HG03066 (cell line): ENCODE results near the gene PCSK7.
"Not testable (repeated sequence)": the region's sequence is repeated elsewhere in the genome, so short reads cannot be mapped to it uniquely, and the experiment has no call there.

Experiments
- ATAC-seq: cut with Tn5 transposase; IDR thresholded peaks from one replicate; pipeline ENCODE4 v1.9.1; 2021; ENCODE audit warnings: low read depth; ENCODE audit not compliant: unreplicated experiment

Gene PCSK7

GRCh38 chr11:117217141-117218084 lies 14.5 kb downstream of the PCSK7 start:
- no peak for ATAC-seq

DNA sequence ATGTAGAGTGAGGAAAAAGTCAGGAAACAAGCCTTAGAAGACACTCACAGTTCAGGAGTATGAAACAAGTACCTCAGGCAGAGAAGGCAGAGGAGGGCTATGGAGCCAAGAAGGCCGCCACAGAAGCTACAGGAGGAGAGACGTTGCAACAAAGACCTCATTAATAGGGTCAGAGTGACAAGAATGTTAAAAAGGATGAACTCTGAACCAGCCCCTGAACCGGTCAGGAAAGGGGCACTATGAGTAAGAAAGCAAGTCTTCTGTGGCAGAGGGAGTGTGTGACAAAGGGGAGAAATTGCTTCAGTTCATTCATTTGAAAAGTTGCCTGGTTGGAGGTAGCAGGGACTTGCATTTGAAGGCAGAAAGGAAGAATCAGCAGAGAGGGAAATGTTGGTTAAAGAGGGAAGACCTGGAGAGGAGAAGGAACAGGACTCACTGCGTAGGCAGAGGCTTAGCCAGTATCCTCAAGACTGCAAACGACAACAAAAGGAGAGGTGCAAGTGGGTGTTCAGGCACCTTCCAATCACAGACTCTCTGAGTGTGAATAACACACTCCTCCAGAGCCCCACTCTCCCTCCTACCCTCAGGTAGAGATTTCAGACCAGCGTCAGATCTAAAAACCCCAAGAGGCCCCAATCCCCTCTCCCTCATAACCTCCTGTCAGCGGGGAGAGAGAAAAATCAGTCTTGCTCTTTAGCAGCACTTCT lies 17.3 kb downstream of the PCSK7 start:
- no peak for ATAC-seq

DNA sequence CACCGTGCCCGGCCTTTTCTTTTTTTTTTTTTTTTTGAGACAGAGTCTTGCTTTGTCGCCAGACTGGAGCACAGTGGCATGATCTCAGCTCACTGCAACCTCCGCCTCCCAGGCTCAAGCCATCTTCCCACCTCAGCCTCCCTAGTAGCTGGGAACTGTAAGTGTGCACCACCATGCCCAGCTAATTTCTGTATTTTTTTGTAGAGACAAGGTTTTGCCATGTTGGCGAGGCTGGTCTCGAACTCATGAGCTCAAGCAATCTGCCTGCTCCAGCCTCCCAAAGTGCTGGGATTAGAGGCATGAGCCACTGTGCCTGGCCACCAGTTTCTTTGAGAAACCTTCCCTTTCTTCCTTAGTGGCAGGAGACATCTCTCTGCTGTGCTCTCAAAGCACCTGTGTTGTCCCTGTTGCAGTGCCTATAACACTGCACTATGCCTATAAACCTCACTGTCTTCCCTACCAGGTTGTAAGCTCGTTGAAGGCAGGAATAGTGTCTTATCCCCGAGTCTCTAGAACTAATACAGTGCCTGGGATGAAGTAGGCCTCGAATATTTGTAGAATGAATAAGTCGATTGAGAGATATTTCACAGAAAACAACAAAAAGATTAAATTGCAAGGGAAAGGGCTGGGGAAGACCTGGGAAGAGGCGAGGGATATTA lies 19.0 kb downstream of the PCSK7 start:
- no peak for ATAC-seq

- no peak for ATAC-seq
Measured at GRCh38 chr11:117210620-117211019, 21.3 kb downstream of the PCSK7 start.

DNA sequence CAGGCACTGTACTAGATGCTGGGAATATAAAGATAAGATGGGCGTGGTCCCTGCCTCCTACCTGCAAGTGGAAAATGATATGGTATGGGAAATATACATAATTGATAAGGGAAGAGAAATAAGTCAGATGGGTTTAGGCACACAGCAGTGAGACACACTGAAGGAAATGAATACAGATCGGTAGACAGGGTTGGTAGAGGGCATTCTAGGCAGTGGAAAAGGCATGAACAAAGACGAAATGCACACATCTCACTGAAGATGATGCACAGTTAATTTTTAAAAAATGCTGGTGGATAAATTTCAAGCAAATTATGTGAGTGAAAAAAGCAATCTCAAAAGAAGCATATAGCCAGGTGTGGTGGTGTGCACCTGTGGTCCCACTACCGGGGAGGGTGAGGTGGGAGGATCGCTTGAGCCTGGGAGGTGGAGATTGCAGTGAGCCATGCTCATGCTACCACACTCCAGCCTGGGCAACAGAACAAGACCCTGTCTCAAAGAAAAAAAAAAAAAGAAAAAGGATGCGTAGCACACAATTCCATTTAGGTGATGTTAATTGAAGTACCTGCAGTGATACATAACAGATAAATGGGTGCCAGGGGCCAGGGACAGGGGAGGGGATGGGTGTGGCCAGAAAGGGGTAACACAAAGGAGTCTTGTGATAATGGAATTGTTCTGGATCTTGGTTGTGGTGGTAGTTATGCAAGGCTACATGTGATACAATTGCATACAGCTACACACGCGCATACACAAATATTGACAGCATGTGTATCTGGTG lies 22.3 kb downstream of the PCSK7 start:
- ATAC-seq = not testable (repeated sequence)

- not testable (repeated sequence) for ATAC-seq
Measured at GRCh38 chr11:117208710-117209109, 23.2 kb downstream of the PCSK7 start.

- ATAC-seq = not testable (repeated sequence)
Measured at GRCh38 chr11:117207481-117207880, 24.4 kb downstream of the PCSK7 start.

GRCh38 chr11:117206859-117207258 lies 25.0 kb downstream of the PCSK7 start:
- not testable (repeated sequence) for ATAC-seq

GRCh38 chr11:117206111-117206510 lies 25.8 kb downstream of the PCSK7 start:
- not testable (repeated sequence) for ATAC-seq

DNA sequence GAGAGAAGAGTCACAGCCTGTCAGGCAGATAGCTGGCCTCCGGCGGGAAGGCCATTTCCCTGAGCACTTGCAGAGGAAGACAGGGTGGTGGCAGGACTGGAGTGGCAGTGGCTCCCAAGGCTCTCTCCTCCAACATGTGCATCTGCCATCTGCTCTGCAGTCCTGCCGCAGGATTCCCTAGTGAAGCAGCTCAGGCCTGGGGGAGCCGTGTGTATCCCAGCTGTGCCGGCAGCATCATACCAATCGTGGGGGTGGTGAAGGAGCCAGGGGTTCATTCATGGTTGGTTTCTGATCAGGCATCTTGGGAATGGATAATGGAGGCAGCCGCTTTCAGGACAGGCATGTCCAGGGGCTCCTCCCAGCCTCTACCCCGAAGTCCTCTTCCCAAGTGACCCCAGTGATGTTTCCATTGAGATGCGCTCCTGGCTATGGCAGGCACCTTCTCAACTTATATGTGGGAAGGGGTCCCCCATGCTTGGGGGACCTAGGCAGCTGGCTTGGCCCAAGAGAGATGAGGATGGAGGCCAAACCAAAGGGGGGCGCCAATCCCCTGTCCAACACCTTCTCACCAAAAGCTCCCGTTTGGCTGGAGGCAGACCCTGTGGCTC lies 26.6 kb downstream of the PCSK7 start:
- ATAC-seq = no peak

- no peak for ATAC-seq
Measured at GRCh38 chr11:117204283-117205080, 27.4 kb downstream of the PCSK7 start.

- no peak for ATAC-seq
Measured at GRCh38 chr11:117203069-117203407, 28.8 kb downstream of the PCSK7 start.

DNA sequence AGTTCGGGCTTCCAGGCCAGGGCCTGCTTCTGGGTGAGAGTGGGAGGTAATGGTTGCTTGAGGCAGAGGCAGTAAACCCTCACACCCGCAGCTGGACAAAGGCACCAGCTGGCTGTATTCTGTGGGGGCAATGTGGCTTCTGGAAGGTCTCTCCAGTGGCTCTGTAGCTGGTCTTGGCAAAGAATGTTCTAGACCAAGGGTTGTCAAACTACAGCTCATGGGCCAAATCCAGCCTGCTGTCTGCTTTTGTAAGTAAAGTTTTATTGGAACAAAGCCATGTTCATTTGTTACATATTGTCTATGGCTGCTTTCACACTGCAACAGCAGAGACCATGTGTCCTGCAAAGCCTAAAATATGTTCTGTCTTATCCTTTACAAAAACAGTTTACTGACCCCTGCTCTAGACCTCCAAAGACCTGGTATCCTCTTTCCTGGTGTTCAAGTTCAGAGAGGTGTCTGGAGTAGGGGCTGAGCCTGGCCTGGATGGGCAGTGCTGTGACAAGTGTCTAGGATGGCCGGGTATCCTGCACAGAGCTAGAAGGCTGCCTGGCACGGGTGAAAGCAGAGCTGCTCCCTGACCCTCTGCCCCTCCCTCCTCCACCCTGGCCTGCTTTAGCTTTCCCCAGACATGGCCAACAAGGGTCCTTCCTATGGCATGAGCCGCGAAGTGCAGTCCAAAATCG lies 29.3 kb downstream of the PCSK7 start:
- ATAC-seq = no peak

- ATAC-seq = no peak
Measured at GRCh38 chr11:117201658-117202305, 30.1 kb downstream of the PCSK7 start.

GRCh38 chr11:117200813-117201657 lies 30.8 kb downstream of the PCSK7 start:
- no peak for ATAC-seq

- ATAC-seq = no peak
Measured at GRCh38 chr11:117199916-117200812, 31.7 kb downstream of the PCSK7 start.
